Subcutaneous adipose tissue (tissue), 4 donors: ENCODE data around the gene ENTPD5. TPM values are rescaled to one million over a fixed set of nuclear protein-coding genes. Genes with fewer than 3 reads are reported as not detected.

Experiments
- CTCF ChIP-seq: fragments of 450-650 bp; IDR thresholded peaks from one replicate; pipeline ENCODE4 v1.5.1; 2016; ENCODE audit warnings: low read depth, mild to moderate bottlenecking, control low read depth, antibody characterized with exemption, moderate library complexity
- total RNA-seq, 4 donors: library from RNA; depleted of rRNA; stranded (reverse); fragments of >200 nt; gene quantifications; one replicate each; pipeline ENCODE4 v1.1.0, GENCODE V29; 2016

The ENTPD5 gene
- total RNA-seq, 4 donors from 2014 or later = 10.0 to 14.9 (median 12.4) TPM

GRCh38 chr14:74022346-74022745, 3.3 kb upstream of the ENTPD5 start:
- TF ChIP-seq CTCF = no peak

GRCh38 chr14:74019408-74020137, 485 bp upstream of the ENTPD5 start:
- TF ChIP-seq CTCF = no peak

GRCh38 chr14:74018174-74018585, 908 bp downstream of the ENTPD5 start:
- TF ChIP-seq CTCF = no peak

- TF ChIP-seq CTCF = no peak
These were observed 3.1 kb downstream of the ENTPD5 start for GRCh38 chr14:74015963-74016362.

GRCh38 chr14:74015176-74015575, 3.9 kb downstream of the ENTPD5 start:
- no peak for TF ChIP-seq CTCF

- no peak for TF ChIP-seq CTCF
These were observed 4.8 kb downstream of the ENTPD5 start for GRCh38 chr14:74014299-74014698.

GRCh38 chr14:74008843-74009499, 10.1 kb downstream of the ENTPD5 start:
- TF ChIP-seq CTCF = no peak
